Activated B cell treated with CpG ODN at 0.5 μM for 24 hours (primary cell): ENCODE results near the gene NBL1. TPM values are rescaled to one million over a fixed set of nuclear protein-coding genes. Genes with fewer than 3 reads are reported as not detected.

Experiments
- ATAC-seq: fragments of 200-7000 bp; cut with Tn5 transposase; one replicate; pipeline ENCODE4 v1.10.0; 2021; ENCODE audit warnings: low read depth, mild to moderate bottlenecking, moderate library complexity
- CTCF ChIA-PET: fragments of 350-600 bp; sonication (Branson Sonifier 250); formaldehyde crosslinking; loops from one replicate; lab custom pipeline; 2021; ENCODE audit warnings: antibody characterized with exemption; lab: Charles Lee
- POLR2A ChIA-PET: fragments of 350-600 bp; sonication (Branson Sonifier 250); formaldehyde crosslinking; loops from one replicate; lab custom pipeline; 2021; ENCODE audit warnings: antibody characterized with exemption; lab: Charles Lee
- DNase-seq: peaks from one replicate; pipeline ENCODE4 v3.0.0; 2022
- H3K27ac Mint-ChIP-seq: one replicate; pipeline ENCODE4 v1.8.0; 2020; ENCODE audit warnings: mixed read lengths
- H3K27me3 Mint-ChIP-seq: one replicate; pipeline ENCODE4 v1.8.0; 2021; ENCODE audit warnings: mixed read lengths
- H3K36me3 Mint-ChIP-seq: one replicate; pipeline ENCODE4 v1.8.0; 2021; ENCODE audit warnings: low read depth, mixed read lengths
- H3K4me1 Mint-ChIP-seq: one replicate; pipeline ENCODE4 v1.8.0; 2021; ENCODE audit warnings: mixed read lengths
- H3K4me3 Mint-ChIP-seq: one replicate; pipeline ENCODE4 v1.8.0; 2020; ENCODE audit warnings: mild to moderate bottlenecking, mixed read lengths
- H3K9me3 Mint-ChIP-seq: one replicate; pipeline ENCODE4 v1.8.0; 2020; ENCODE audit warnings: mixed read lengths
- intact Hi-C: fragments of 100-400 bp; cut with micrococcal nuclease; formaldehyde crosslinking; loops from one replicate; pipeline ENCODE4 v1.15.1; 2024
- total RNA-seq: library from RNA; stranded (reverse); gene quantifications from 2 replicates; pipeline ENCODE4 v1.2.3, GENCODE V29; 2022
- TF ChIP-seq, protein P1 (sequence below): fragments of 200-600 bp; IDR thresholded peaks from one replicate; pipeline ENCODE4 v1.8.0; 2022; ENCODE audit warnings: antibody characterized with exemption, mild to moderate bottlenecking

Gene NBL1
- total RNA-seq, 1 donor from 2014 or later = 0.64 TPM

DNA sequence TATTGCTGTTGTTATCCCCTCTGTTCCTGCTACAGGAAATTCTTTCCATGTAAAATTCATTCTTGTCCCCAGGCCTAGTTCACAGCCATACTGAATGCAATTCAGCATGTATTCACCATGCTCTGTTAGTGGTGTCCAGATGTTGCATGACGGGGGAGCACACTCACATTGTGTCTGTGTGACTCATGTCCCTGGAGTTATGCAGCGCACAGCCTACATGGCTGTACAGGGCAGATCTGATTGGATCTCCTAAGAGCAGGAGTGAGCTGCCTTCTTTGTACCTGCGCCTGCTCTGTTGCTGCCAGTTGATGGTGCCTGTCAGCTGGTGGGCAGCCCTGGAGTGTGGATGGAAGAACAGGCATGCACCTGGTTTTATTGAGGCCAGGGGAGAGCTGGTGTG, 38.1 kb downstream of the NBL1 start:
- H3K4me3 Mint-ChIP-seq = no peak overlapping the region
- intact Hi-C loops = no loop called here
- no peaks in the 10 kb centered on the region for H3K4me1 Mint-ChIP-seq
- CTCF ChIA-PET = no interaction called here
- POLR2A ChIA-PET = no interaction called here
- no peaks in the 10 kb centered on the region for H3K9me3 Mint-ChIP-seq
- DNase-seq = no peak
- H3K36me3 Mint-ChIP-seq = peaks cover 23% of the 10 kb centered on the region
- TF ChIP-seq, protein P1, sequence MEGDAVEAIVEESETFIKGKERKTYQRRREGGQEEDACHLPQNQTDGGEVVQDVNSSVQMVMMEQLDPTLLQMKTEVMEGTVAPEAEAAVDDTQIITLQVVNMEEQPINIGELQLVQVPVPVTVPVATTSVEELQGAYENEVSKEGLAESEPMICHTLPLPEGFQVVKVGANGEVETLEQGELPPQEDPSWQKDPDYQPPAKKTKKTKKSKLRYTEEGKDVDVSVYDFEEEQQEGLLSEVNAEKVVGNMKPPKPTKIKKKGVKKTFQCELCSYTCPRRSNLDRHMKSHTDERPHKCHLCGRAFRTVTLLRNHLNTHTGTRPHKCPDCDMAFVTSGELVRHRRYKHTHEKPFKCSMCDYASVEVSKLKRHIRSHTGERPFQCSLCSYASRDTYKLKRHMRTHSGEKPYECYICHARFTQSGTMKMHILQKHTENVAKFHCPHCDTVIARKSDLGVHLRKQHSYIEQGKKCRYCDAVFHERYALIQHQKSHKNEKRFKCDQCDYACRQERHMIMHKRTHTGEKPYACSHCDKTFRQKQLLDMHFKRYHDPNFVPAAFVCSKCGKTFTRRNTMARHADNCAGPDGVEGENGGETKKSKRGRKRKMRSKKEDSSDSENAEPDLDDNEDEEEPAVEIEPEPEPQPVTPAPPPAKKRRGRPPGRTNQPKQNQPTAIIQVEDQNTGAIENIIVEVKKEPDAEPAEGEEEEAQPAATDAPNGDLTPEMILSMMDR = no peak
- H3K27ac Mint-ChIP-seq = no peak overlapping the region
- ATAC-seq = no peak
- H3K27me3 Mint-ChIP-seq = no peaks in the 10 kb centered on the region

DNA sequence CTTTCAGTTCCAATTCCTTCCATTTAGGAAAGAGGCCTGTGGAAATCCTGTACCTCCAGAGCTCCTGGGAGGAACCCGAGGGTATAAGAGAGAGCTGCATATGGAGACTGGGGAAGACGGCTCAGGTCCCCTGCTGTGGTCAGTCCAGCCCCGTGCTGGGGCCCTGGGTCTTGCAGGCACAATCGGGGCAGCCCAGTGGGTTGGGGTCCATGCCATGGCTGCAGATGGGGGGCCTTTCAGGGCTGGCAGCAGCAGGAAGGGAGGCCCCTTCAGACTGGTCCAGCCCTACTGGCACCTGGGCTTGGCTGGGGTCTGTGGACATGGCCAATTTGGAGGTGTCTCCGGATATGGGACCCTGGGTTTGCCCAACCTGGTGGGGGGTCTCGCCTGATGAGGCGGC, 38.8 kb downstream of the NBL1 start:
- POLR2A ChIA-PET = interaction anchor here (0.6 kb wide), 1 partner anchor 10 kb away, joined by 3 read pairs; no protein-coding TSS in a partner anchor

DNA sequence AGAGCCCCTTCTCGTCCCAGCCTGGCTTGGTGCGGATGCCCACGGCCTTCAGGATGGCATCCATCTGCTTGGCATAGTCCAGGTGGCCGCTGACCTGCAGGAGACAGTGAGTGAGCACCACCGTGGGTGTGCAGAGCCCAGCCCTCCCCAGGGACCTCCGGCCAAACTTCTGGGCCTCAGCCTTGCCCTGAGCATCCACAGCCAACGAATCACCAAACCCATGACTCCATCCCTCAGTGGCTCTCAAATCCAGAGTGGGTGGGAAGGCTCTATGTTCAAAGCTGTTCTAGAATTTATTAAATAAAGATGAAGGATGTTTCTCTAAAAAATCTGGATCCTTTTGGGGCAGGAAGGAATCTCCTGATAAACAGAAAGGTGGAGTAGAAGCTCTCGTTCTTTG, 39.2 kb downstream of the NBL1 start:
- no peaks in the 10 kb centered on the region for H3K27me3 Mint-ChIP-seq
- H3K4me3 Mint-ChIP-seq = no peak overlapping the region
- no peak overlapping the region for H3K27ac Mint-ChIP-seq
- DNase-seq (no peak), ATAC-seq (no peak)
- CTCF ChIA-PET = interaction anchor here (0.9 kb wide), 1 partner anchor 30 kb away, joined by 3 read pairs; no protein-coding TSS in a partner anchor
- peaks cover 33% of the 10 kb centered on the region for H3K36me3 Mint-ChIP-seq
- intact Hi-C loops = no loop called here
- H3K4me1 Mint-ChIP-seq = no peaks in the 10 kb centered on the region
- no peaks in the 10 kb centered on the region for H3K9me3 Mint-ChIP-seq
- POLR2A ChIA-PET = interaction anchor here (0.6 kb wide), 2 partner anchors 11 to 755 kb away, joined by 3 to 5 read pairs; no protein-coding TSS in a partner anchor
- TF ChIP-seq, protein P1 = no peak

More for the DNA sequence above, 38.8 kb downstream of the NBL1 start:
- DNase-seq (no peak), ATAC-seq (no peak)
- no peaks in the 10 kb centered on the region for H3K9me3 Mint-ChIP-seq
- no peak overlapping the region for H3K27ac Mint-ChIP-seq
- peaks cover 29% of the 10 kb centered on the region for H3K36me3 Mint-ChIP-seq
- H3K4me1 Mint-ChIP-seq = no peaks in the 10 kb centered on the region
- TF ChIP-seq, protein P1 = no peak
- H3K4me3 Mint-ChIP-seq = no peak overlapping the region
- H3K27me3 Mint-ChIP-seq = no peaks in the 10 kb centered on the region
- CTCF ChIA-PET = interaction anchor here (0.9 kb wide), 1 partner anchor 29 kb away, joined by 3 read pairs; no protein-coding TSS in a partner anchor
- intact Hi-C loops = no loop called here

DNA sequence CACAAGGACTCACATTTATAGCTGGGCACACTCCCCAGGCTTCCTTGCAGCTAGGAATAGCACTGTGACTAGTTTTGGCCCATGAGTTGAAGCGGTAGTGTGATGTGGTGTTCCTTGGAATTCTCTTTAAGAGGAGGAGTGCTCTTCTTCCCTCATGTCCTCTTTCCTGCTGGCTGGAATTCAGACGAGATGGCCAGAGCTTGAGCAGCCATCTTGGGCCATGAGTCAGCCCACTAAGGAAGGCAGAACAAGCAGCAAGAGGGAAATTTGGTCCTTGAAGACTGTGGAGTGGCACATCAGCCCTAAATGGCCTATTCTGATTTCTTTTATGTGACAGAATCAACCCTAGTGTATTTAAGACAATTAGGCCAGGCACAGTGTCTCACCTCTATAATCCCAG, 40.6 kb downstream of the NBL1 start:
- no peaks in the 10 kb centered on the region for H3K4me1 Mint-ChIP-seq
- peaks cover 1% of the 10 kb centered on the region for H3K9me3 Mint-ChIP-seq
- intact Hi-C loops = no loop called here
- TF ChIP-seq, protein P1 = no peak
- ATAC-seq = no peak
- H3K36me3 Mint-ChIP-seq = peaks cover 39% of the 10 kb centered on the region
- POLR2A ChIA-PET = interaction anchor here (0.6 kb wide), 1 partner anchor 123 kb away, joined by 4 read pairs; no protein-coding TSS in a partner anchor
- H3K27me3 Mint-ChIP-seq = no peaks in the 10 kb centered on the region
- no peak for DNase-seq
- no peak overlapping the region for H3K27ac Mint-ChIP-seq
- CTCF ChIA-PET = interaction anchor here (1.0 kb wide), 1 partner anchor 19 kb away, joined by 3 read pairs; no protein-coding TSS in a partner anchor
- no peak overlapping the region for H3K4me3 Mint-ChIP-seq

DNA sequence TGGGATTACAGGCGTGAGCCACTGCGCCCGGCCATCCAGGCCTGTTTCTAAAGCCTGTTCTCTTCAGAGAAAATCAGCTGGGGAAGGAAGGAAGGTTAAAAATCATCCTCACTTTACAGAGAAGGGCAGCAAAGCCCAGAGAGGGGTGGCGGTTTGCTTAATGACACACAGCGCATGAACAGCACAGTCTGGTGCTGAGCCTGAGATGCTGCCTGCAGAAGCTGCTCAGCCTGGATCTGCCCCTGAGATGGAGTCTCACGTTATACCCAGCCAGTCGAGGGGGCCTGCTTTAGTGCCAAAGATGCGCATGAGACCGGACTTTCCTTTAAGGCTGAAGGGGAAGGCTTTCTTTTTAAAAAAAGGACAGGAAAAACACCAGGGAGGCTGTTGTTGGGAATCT, 41.9 kb downstream of the NBL1 start:
- peaks cover 6% of the 10 kb centered on the region for H3K9me3 Mint-ChIP-seq
- no peak for DNase-seq
- H3K27me3 Mint-ChIP-seq = no peaks in the 10 kb centered on the region
- H3K4me1 Mint-ChIP-seq = no peaks in the 10 kb centered on the region
- CTCF ChIA-PET = no interaction called here
- peaks cover 51% of the 10 kb centered on the region for H3K36me3 Mint-ChIP-seq
- no peak overlapping the region for H3K27ac Mint-ChIP-seq
- POLR2A ChIA-PET = no interaction called here
- TF ChIP-seq, protein P1 = no peak
- no peak for ATAC-seq
- no peak overlapping the region for H3K4me3 Mint-ChIP-seq
- intact Hi-C loops = no loop called here
